Esophagus muscularis mucosa (tissue), 3 donors: ENCODE results near the gene ICE1.

ENCODE experiments used
- POLR2A ChIP-seq: fragments of 450-650 bp; IDR thresholded peaks from one replicate; pipeline ENCODE4 v1.6.1; 2017; ENCODE audit warnings: antibody characterized with exemption, moderate library complexity, mild to moderate bottlenecking, low read depth
- POLR2AphosphoS5 ChIP-seq, 2 donors: sonication (generic); formaldehyde crosslinking; IDR thresholded peaks; one replicate each; pipeline ENCODE4 v1.6.1; 2017; ENCODE audit warnings: antibody characterized with exemption in 2 of 2
- TF ChIP-seq, protein P1 (sequence below), 3 experiments: fragments of 200-600 bp in 2 of 3; fragments of 450-650 bp in 1 of 3; sonication (generic) in 2 of 3; IDR thresholded peaks; one replicate each; pipeline ENCODE4 v1.5.1; 2017 to 2019; ENCODE audit warnings: antibody characterized with exemption in 3 of 3, mild to moderate bottlenecking in 2 of 3, moderate library complexity in 1 of 3

GRCh38 chr5:5420251-5420650 is 2.2 kb upstream of the ICE1 start:
- TF ChIP-seq, protein P1, sequence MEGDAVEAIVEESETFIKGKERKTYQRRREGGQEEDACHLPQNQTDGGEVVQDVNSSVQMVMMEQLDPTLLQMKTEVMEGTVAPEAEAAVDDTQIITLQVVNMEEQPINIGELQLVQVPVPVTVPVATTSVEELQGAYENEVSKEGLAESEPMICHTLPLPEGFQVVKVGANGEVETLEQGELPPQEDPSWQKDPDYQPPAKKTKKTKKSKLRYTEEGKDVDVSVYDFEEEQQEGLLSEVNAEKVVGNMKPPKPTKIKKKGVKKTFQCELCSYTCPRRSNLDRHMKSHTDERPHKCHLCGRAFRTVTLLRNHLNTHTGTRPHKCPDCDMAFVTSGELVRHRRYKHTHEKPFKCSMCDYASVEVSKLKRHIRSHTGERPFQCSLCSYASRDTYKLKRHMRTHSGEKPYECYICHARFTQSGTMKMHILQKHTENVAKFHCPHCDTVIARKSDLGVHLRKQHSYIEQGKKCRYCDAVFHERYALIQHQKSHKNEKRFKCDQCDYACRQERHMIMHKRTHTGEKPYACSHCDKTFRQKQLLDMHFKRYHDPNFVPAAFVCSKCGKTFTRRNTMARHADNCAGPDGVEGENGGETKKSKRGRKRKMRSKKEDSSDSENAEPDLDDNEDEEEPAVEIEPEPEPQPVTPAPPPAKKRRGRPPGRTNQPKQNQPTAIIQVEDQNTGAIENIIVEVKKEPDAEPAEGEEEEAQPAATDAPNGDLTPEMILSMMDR (IDR thresholded peaks at IDR 0.05): no peak
- TF ChIP-seq POLR2A (no peak), POLR2AphosphoS5 (IDR thresholded peaks at IDR 0.05) (no peak)
